ENCODE measurements around the gene LIG3. TPM values are rescaled to one million over a fixed set of nuclear protein-coding genes. Genes with fewer than 3 reads are reported as not detected.

The LIG3 gene
- total RNA-seq, 1 donor from 2014 or later, result 29.7 TPM

GRCh38 chr17:35002876-35003551 is 22.7 kb downstream of the LIG3 start:
- no peak overlapping the region for H3K27ac ChIP-seq
- TF ChIP-seq CTCF (IDR thresholded peaks at IDR 0.05), result no peak
- peaks cover 63% of the 10 kb centered on the region for H3K36me3 ChIP-seq
- H3K27me3 ChIP-seq, result no peaks in the 10 kb centered on the region
- ATAC-seq, result no peak
- H3K9me3 ChIP-seq, result no peaks in the 10 kb centered on the region
- no peak for DNase-seq
- no peaks in the 10 kb centered on the region for H3K4me1 ChIP-seq
- intact Hi-C loops (cut with DNase I), result no loop called here
- no peak overlapping the region for H3K4me3 ChIP-seq

- H3K36me3 ChIP-seq, result peaks cover 66% of the 10 kb centered on the region
- no peaks in the 10 kb centered on the region for H3K27me3 ChIP-seq
- DNase-seq (no peak), ATAC-seq (no peak)
- intact Hi-C loops (cut with DNase I), result no loop called here
- H3K27ac ChIP-seq, result no peak overlapping the region
- H3K9me3 ChIP-seq, result no peaks in the 10 kb centered on the region
- no peaks in the 10 kb centered on the region for H3K4me1 ChIP-seq
- no peak for TF ChIP-seq CTCF (IDR thresholded peaks at IDR 0.05)
- no peak overlapping the region for H3K4me3 ChIP-seq
Observed at GRCh38 chr17:35003778-35004177, 23.5 kb downstream of the LIG3 start.

- DNase-seq (no peak), ATAC-seq (no peak)
- Histone ChIP-seq H3K36me3 (peaks cover 70% of the 10 kb centered on the region), H3K4me1 (no peaks in the 10 kb centered on the region), H3K27me3 (no peaks in the 10 kb centered on the region), H3K4me3 (no peak overlapping the region), H3K27ac (no peak overlapping the region), H3K9me3 (no peaks in the 10 kb centered on the region)
- no peak for TF ChIP-seq CTCF (IDR thresholded peaks at IDR 0.05)
- intact Hi-C loops (cut with DNase I), result no loop called here
Observed at GRCh38 chr17:35006345-35006744, 26.0 kb downstream of the LIG3 start.

GRCh38 chr17:35006961-35007360 is 26.6 kb downstream of the LIG3 start:
- Histone ChIP-seq H3K36me3 (peaks cover 70% of the 10 kb centered on the region), H3K4me3 (no peak overlapping the region), H3K9me3 (no peaks in the 10 kb centered on the region), H3K4me1 (no peaks in the 10 kb centered on the region), H3K27me3 (no peaks in the 10 kb centered on the region), H3K27ac (no peak overlapping the region)
- no peak for ATAC-seq
- no peak for TF ChIP-seq CTCF (IDR thresholded peaks at IDR 0.05)
- intact Hi-C loops (cut with DNase I), result no loop called here
- DNase-seq, result no peak

- H3K36me3 ChIP-seq, result peaks cover 67% of the 10 kb centered on the region
- no peaks in the 10 kb centered on the region for H3K9me3 ChIP-seq
- ATAC-seq, result no peak
- no peak for TF ChIP-seq CTCF (IDR thresholded peaks at IDR 0.05)
- H3K27me3 ChIP-seq, result no peaks in the 10 kb centered on the region
- intact Hi-C loops (cut with DNase I), result no loop called here
- H3K4me1 ChIP-seq, result no peaks in the 10 kb centered on the region
- DNase-seq, result no peak
- H3K27ac ChIP-seq, result no peak overlapping the region
- H3K4me3 ChIP-seq, result no peak overlapping the region
Observed at GRCh38 chr17:35010093-35010492, 29.8 kb downstream of the LIG3 start.
